A549 treated with RU486 at 1 μM for 4 hours (cell line): Measurements from ENCODE around the gene TBL1XR1. TPM values are rescaled to one million over a fixed set of nuclear protein-coding genes. Genes with fewer than 3 reads are reported as not detected.

Experiments
- total RNA-seq: library from RNA; stranded (reverse); fragments of 200-300 nt; extraction: Qiagen RNA extraction; gene quantifications from 5 replicates; pipeline ENCODE4 v1.2.3, GENCODE V29; 2022; ENCODE audit warnings: low read depth

Gene TBL1XR1
- 19.9 to 25.9 TPM (median 20.2 TPM) in 5 replicates for total RNA-seq

GRCh38 chr3:177197041-177197726, at the start of gene TBL1XR1:
Gene TBL1XR1 (minus strand): TSS chr3:177197482. CDS start chr3:177064977, 132,505 bp downstream.

